Duodenal mucosa (tissue), 2 donors: Measurements from ENCODE around the gene NOTCH4.

Experiments used
- H3K27ac ChIP-seq: one replicate; pipeline ENCODE4 v1.7.0; 2013; ENCODE audit warnings: low read depth, low read length
- H3K27me3 ChIP-seq, 2 donors: one replicate each; pipeline ENCODE4 v1.7.0; 2013; ENCODE audit warnings: low read length in 2 of 2, control low read depth in 1 of 2; ENCODE audit not compliant: insufficient read depth in 2 of 2, control insufficient read depth in 1 of 2
- H3K36me3 ChIP-seq, 2 donors: one replicate each; pipeline ENCODE4 v1.7.0; 2013; ENCODE audit warnings: low read length in 2 of 2, control low read depth in 1 of 2; ENCODE audit not compliant: insufficient read depth in 2 of 2, control insufficient read depth in 1 of 2
- H3K4me1 ChIP-seq, 2 donors: one replicate each; pipeline ENCODE4 v1.7.0; 2013; ENCODE audit warnings: low read length in 2 of 2, control low read depth in 1 of 2; ENCODE audit not compliant: insufficient read depth in 2 of 2, control insufficient read depth in 1 of 2
- H3K4me3 ChIP-seq, 2 donors: one replicate each; pipeline ENCODE4 v1.7.0; 2013; ENCODE audit warnings: low read length in 2 of 2, low read depth in 1 of 2
- H3K9ac ChIP-seq, 2 donors: one replicate each; pipeline ENCODE4 v1.7.0; 2013; ENCODE audit warnings: low read length in 2 of 2, low read depth in 1 of 2
- H3K9me3 ChIP-seq, 2 donors: one replicate each; pipeline ENCODE4 v1.7.0; 2013; ENCODE audit warnings: low read length in 2 of 2, control low read depth in 1 of 2; ENCODE audit not compliant: control insufficient read depth in 1 of 2

NOTCH4 gene

GRCh38 chr6:32152769-32153563 is 70.9 kb downstream of the NOTCH4 start:
- Histone ChIP-seq H3K9me3 (no peaks in the 10 kb centered on the region), H3K4me1 (peaks cover 20 to 32% of the 10 kb centered on the region in 2 donors), H3K36me3 (peaks cover 7 to 9% of the 10 kb centered on the region in 2 donors), H3K4me3 (peak overlapping the region; percentile 87 to 98), H3K27me3 (no peaks in the 10 kb centered on the region), H3K27ac (peak overlapping the region; percentile 85), H3K9ac (peak overlapping the region; percentile 86 to 91)

DNA sequence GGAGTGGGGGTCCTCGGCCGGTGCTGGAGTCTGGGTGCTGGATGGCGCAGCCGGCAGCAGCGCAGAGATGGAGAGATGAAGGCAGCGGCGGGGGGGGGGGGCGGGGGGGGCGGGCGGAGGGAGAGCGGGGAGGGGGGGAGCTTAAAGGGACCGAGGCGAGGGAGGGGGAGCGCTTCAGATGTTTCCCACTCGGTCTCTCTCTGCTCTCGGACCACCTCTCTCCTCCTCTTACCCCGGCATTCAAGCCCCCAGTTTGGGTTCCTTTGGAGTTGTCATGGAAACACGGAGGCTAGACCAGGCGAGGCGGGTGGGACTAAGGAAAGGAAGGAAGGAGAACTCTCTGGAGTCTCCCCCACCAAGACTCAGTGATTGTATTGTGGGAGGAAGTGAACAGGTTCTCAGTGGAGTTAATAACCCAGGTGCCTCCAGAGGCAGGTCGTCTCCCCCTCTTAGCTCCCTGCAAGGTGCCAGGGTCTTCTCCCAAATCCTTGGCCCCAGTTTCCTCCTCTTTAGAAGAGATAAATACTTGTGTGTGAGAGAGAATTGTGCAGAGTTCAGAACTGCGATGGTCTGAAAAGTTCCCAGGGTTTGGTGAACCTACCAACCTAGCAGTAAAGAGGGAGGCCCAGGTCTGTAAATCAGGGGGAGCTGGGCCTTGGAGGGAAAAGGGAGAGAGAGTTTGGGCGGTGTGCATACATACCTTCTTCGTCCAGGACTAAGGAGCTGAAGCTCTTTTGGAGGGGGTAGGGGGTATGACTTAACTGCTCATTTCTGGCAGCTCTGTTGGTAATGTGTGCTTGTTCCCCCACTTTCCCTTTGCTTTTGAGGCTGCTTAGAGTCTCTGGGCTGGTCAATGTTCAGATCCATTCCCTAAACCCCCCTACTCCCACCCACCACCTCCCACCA is 71.8 kb downstream of the NOTCH4 start, which contains the start of gene PRRT1:
Gene PRRT1, minus strand, starts transcription at position 77 of the 906 bp plus-strand sequence. CDS start 112 bp downstream, outside the sequence.
- H3K27ac ChIP-seq = no peak within 1 kb of the TSS
- H3K4me3 ChIP-seq = peak within 1 kb of the TSS; percentile 87 to 98
- no peaks in the 10 kb centered on the region for H3K9me3 ChIP-seq
- no peaks in the 10 kb centered on the region for H3K27me3 ChIP-seq
- H3K4me1 ChIP-seq = peaks cover 20 to 32% of the 10 kb centered on the region in 2 donors
- H3K36me3 ChIP-seq = peaks cover 0 to 3% of the 10 kb centered on the region in 2 donors
- peak within 1 kb of the TSS; percentile 86 to 91 for H3K9ac ChIP-seq

DNA sequence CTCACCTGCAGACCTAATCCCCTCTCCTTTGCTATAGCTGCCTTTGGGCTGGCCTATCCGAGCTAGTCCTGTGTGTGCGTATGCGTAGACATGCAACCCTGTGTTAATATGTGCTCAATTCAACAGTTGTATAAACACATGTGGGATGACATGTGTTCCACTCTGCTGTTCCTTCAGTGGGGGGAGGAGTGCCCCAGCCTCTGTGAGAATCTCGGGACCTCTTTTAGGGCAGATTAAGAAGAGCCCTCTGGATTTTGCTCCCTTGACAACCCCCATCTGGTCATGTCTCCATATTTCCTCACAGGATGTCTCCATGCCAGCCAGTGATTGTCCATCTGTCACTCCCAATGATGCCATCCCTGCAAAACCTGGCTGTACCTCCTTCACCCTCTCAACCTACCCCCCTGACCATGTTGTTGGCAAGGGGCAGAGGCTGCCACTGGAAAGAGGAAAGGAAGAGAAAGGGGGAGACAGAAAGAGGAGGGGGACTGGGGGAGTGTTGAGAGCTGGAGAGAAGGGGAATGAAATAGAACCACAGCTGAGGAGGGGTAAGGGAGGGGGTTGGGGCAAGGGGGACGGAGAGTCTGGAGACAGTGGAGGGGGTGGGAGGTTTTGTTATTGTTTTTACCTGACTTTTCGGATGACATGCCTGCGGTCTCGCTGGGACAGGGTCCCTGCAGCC is 72.5 kb downstream of the NOTCH4 start:
- peaks cover 20 to 32% of the 10 kb centered on the region in 2 donors for H3K4me1 ChIP-seq
- no peak overlapping the region for H3K9ac ChIP-seq
- peaks cover 0 to 3% of the 10 kb centered on the region in 2 donors for H3K36me3 ChIP-seq
- H3K9me3 ChIP-seq = no peaks in the 10 kb centered on the region
- peak overlapping the region; percentile 34 to 45 for H3K4me3 ChIP-seq
- H3K27ac ChIP-seq = no peak overlapping the region
- no peaks in the 10 kb centered on the region for H3K27me3 ChIP-seq

DNA sequence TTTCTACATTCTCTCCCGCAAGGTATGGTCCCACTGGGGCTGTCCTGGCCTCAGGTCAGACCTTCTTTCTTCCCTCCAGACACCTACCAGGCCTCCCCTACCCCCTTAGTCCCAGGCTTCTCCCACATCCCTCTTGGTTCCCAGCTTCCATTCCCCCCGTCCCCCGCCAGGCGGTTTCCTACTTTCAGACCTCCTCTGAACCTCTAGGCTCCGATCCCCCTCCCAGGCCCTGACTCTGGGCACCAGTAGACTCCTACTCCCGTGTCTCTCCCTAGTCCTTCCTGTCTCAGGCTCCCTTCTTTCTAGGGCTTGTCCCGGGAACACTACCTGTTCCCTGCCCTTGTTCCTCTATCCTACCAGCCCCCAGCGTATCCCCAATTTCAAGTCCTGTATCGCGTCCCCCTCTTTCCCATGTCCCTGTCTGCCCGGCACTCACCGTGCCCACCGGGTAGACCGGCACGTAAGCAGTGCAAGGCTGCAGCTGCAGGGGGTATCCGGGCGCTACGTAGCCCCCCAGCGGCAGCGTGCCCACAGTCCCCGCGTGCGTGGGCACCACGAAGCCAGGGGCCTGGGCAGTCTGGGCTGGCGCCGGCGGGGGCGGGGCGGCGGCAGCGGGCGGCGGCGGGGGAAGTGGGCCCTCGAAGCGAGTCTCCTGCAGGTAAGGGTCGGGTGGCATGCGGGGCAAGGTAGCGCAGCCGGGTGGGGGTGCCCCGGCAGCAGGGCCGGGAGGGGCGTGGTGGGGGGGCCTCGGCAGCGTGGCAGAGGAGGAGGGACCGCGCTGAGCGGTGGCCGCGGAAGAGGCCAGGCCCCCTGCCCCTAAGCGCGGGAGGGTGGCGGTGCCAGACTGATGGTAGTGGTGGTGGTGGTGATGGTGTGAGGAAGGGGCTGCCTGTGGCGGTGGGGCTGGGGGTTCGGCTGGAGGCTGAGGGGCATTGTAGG is 73.7 kb downstream of the NOTCH4 start:
- no peak overlapping the region for H3K4me3 ChIP-seq
- H3K36me3 ChIP-seq = no peaks in the 10 kb centered on the region
- no peak overlapping the region for H3K27ac ChIP-seq
- H3K4me1 ChIP-seq = peaks cover 16 to 25% of the 10 kb centered on the region in 2 donors
- H3K27me3 ChIP-seq = no peaks in the 10 kb centered on the region
- H3K9ac ChIP-seq = no peak overlapping the region
- no peaks in the 10 kb centered on the region for H3K9me3 ChIP-seq

- Histone ChIP-seq H3K4me1 (peaks cover 12 to 16% of the 10 kb centered on the region in 2 donors), H3K4me3 (peak overlapping the region; percentile 66 to 67), H3K27me3 (no peaks in the 10 kb centered on the region), H3K27ac (no peak overlapping the region), H3K9me3 (no peaks in the 10 kb centered on the region), H3K36me3 (no peaks in the 10 kb centered on the region), H3K9ac (no peak overlapping the region)
These were observed 74.6 kb downstream of the NOTCH4 start for GRCh38 chr6:32149092-32149755.

GRCh38 chr6:32148289-32149091 is 75.4 kb downstream of the NOTCH4 start:
- Histone ChIP-seq H3K9me3 (no peaks in the 10 kb centered on the region), H3K36me3 (no peaks in the 10 kb centered on the region), H3K27ac (no peak overlapping the region), H3K4me1 (peaks cover 12 to 19% of the 10 kb centered on the region in 2 donors), H3K4me3 (peak overlapping the region; percentile 66 to 67), H3K9ac (peak overlapping the region; percentile 54 to 60), H3K27me3 (no peaks in the 10 kb centered on the region)

- Histone ChIP-seq H3K4me3 (no peak overlapping the region), H3K27ac (no peak overlapping the region), H3K36me3 (no peaks in the 10 kb centered on the region), H3K27me3 (no peaks in the 10 kb centered on the region), H3K9me3 (no peaks in the 10 kb centered on the region), H3K4me1 (peaks cover 6 to 10% of the 10 kb centered on the region in 2 donors), H3K9ac (no peak overlapping the region)
These were observed 76.3 kb downstream of the NOTCH4 start for GRCh38 chr6:32147401-32148132.

DNA sequence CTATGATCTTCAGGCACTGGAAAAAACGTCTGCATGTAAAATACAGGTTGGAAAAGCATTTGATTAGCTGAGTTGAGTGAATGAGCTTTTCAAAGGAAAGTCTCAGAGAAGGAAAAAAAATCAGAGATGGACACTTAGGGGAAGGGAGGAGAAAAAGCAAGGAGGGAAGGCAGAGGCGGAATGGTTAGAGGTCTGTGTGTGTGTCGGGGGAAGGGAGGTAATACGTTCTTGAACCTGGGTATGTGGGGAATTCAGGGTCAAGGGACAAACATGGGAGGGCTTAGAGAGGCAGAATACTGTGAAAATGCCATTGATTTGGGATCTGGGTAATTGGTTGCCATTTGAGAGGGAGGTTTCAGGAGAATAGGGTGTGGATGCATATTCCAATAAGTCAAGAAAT is 77.2 kb downstream of the NOTCH4 start:
- Histone ChIP-seq H3K9ac (no peak overlapping the region), H3K9me3 (no peaks in the 10 kb centered on the region), H3K27ac (no peak overlapping the region), H3K27me3 (no peaks in the 10 kb centered on the region), H3K4me3 (no peak overlapping the region), H3K36me3 (no peaks in the 10 kb centered on the region), H3K4me1 (peaks cover 0 to 11% of the 10 kb centered on the region in 2 donors)
